Measurements from ENCODE around the gene S100A12. TPM values are rescaled to one million over a fixed set of nuclear protein-coding genes. Genes with fewer than 3 reads are reported as not detected.
A peak's percentile ranks its signal among the peaks of the same experiment; 100 is the strongest.

S100A12 gene
- total and polyA plus RNA-seq, 7 donors, result 2.9 to 23.4 (median 20.8) TPM; not detected in 4

DNA sequence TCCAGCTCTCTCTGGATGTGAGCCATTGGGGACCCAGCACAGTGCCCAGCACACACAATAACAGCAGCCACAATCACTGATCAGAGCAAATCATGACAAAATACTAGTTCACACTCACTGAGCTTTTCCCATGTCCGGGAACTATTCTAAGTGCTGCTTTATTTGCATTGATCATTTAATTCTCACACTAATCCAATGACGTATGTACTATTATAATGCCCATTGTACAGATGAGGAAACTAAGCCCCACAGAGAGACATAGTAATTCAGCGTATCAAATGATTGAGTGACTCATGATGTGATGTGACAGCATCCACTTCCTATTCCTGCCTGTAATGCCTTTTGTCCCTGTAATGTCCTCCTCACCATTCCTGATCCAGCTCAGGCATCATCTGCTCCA lies 17.4 kb upstream of the S100A12 start:
- H3K9me3 ChIP-seq, result no peaks in the 10 kb centered on the region
- no peaks in the 10 kb centered on the region for H3K4me1 ChIP-seq
- H3K4me3 ChIP-seq, result no peak overlapping the region
- 85 to 88% methylated on average over 3 of the region's 3 CpGs for WGBS, 2 donors
- peaks cover 0 to 5% (median 0%) of the 10 kb centered on the region in 3 donors for H3K27me3 ChIP-seq
- TF ChIP-seq POLR2AphosphoS5 (IDR thresholded peaks at IDR 0.05) (no peak), EP300 (IDR thresholded peaks at IDR 0.05) (no peak), POLR2A (IDR thresholded peaks at IDR 0.05) (no peak)
- TF ChIP-seq, protein P1, sequence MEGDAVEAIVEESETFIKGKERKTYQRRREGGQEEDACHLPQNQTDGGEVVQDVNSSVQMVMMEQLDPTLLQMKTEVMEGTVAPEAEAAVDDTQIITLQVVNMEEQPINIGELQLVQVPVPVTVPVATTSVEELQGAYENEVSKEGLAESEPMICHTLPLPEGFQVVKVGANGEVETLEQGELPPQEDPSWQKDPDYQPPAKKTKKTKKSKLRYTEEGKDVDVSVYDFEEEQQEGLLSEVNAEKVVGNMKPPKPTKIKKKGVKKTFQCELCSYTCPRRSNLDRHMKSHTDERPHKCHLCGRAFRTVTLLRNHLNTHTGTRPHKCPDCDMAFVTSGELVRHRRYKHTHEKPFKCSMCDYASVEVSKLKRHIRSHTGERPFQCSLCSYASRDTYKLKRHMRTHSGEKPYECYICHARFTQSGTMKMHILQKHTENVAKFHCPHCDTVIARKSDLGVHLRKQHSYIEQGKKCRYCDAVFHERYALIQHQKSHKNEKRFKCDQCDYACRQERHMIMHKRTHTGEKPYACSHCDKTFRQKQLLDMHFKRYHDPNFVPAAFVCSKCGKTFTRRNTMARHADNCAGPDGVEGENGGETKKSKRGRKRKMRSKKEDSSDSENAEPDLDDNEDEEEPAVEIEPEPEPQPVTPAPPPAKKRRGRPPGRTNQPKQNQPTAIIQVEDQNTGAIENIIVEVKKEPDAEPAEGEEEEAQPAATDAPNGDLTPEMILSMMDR (IDR thresholded peaks at IDR 0.05), result no peak
- DNase-seq, result no peak
- H3K27ac ChIP-seq, result no peak overlapping the region
- H3K36me3 ChIP-seq, result no peaks in the 10 kb centered on the region
- intact Hi-C loops (cut with DNase I), result no loop called here

DNA sequence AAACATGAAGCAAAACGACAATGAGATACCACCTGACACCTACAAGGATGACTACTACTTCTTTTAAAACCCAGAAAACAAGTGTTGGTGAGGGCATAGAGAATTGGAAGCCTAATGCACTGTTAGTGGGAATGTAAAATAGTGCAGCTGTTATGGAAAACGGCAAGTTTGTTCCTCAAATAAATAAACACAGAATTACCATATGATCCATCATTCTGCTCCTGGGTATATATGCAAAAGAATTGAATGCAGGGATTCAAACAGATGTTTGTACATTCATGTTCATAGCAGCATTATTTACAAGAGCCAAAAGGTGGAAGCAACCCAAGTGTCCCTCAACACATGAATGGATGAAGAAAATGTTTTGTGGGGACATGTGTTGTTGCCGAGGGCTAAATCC lies 16.8 kb upstream of the S100A12 start:
- no peaks in the 10 kb centered on the region for H3K4me1 ChIP-seq
- intact Hi-C loops (cut with DNase I), result no loop called here
- no peak for TF ChIP-seq POLR2AphosphoS5 (IDR thresholded peaks at IDR 0.05)
- TF ChIP-seq, protein P1 (IDR thresholded peaks at IDR 0.05), result no peak
- no peak for TF ChIP-seq EP300 (IDR thresholded peaks at IDR 0.05)
- TF ChIP-seq POLR2A (IDR thresholded peaks at IDR 0.05), result no peak
- no peak overlapping the region for H3K27ac ChIP-seq
- no peak for DNase-seq
- no peaks in the 10 kb centered on the region for H3K9me3 ChIP-seq
- no peak overlapping the region for H3K4me3 ChIP-seq
- WGBS, 2 donors, result 52 to 72% methylated on average over 3 of the region's 3 CpGs
- H3K27me3 ChIP-seq, result peaks cover 0 to 3% (median 0%) of the 10 kb centered on the region in 3 donors
- H3K36me3 ChIP-seq, result no peaks in the 10 kb centered on the region

DNA sequence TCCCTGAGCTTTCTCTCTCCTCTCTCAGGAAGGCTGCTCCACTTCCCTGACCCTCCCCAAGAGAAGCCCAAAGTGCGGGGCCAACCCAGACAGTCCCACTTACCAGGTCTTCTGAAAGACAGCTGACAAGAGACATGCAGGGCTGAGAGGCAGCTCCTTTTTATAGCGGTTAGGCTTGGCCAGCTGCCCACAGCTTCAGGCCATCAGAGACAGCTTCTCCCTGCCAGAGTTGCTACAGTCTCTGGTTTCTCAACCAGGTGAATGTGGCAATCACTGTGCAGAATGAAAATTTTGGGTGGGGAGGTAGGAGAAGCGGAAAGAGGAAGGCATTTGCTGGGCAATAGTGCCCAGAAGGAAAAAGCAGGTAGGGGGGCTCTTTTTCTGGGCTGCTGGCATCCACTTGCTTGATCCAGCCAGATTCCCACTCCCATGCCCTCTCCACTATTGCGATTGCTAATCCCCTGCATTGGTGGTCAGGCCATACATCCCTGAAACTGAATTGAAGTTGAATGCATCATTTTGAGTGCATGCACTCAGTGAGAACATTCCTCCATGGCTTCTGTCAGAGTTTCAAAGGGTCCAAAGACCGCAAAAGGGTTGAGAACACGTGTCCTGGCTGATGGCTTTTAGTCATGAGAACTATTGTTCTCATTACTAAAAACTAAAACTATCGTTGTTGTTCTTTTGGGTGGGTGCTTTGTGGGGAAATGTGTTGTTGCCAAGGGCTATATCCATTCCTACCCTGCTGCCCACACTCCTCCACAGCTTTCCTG lies 15.7 kb upstream of the S100A12 start, which contains the start of gene S100A8:
S100A8 (minus strand) TSS at position 136 of the 773 bp plus-strand sequence. CDS start 538 bp downstream, outside the sequence.
- 48 to 74% methylated on average over 7 of the region's 7 CpGs for WGBS, 2 donors
- peak; percentile 74 for DNase-seq
- Histone ChIP-seq H3K4me1 (no peaks in the 10 kb centered on the region), H3K9me3 (no peaks in the 10 kb centered on the region), H3K4me3 (no peak within 1 kb of the TSS), H3K27me3 (no peaks in the 10 kb centered on the region), H3K36me3 (no peaks in the 10 kb centered on the region), H3K27ac (no peak within 1 kb of the TSS)
- intact Hi-C loops (cut with DNase I), result no loop called here
- TF ChIP-seq EP300 (IDR thresholded peaks at IDR 0.05) (no peak), POLR2A (IDR thresholded peaks at IDR 0.05) (no peak), POLR2AphosphoS5 (IDR thresholded peaks at IDR 0.05) (no peak)
- TF ChIP-seq, protein P1 (IDR thresholded peaks at IDR 0.05), result no peak

DNA sequence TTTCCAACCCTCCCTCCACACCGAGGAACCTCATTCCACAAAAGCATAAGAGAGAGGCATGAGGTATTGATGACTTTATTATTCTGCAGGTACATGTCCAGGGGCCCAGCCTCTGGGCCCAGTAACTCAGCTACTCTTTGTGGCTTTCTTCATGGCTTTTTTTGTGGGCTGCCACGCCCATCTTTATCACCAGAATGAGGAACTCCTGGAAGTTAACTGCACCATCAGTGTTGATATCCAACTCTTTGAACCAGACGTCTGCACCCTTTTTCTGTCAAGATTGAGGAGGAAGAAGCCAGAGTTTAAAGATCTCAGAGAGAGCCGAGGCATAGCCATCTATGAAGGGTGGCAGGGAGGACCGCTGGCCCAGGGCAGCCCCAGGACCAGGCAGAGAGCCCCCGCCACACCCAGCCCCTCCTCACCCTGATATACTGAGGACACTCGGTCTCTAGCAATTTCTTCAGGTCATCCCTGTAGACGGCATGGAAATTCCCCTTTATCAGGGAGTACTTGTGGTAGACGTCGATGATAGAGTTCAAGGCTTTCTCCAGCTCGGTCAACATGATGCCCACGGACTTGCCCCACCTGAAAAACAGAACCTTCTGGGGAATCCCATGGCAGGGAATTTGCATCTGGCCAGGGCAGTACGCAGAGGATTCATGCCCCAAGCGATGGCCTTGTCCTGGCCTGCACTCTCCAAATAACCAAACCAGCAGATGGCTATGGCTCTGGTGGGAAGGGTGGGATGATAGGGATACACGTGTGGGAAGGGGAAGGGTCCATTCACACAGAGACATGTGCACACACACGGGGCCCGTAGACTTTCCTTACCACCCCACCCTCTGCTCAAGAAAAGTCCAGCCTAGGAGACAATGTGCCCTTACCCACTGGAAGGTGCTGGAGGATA lies 14.8 kb upstream of the S100A12 start:
- no peaks in the 10 kb centered on the region for H3K4me1 ChIP-seq
- no peak for TF ChIP-seq EP300 (IDR thresholded peaks at IDR 0.05)
- TF ChIP-seq POLR2AphosphoS5 (IDR thresholded peaks at IDR 0.05), result no peak
- TF ChIP-seq, protein P1 (IDR thresholded peaks at IDR 0.05), result no peak
- TF ChIP-seq POLR2A (IDR thresholded peaks at IDR 0.05), result no peak
- no peak for DNase-seq
- no peaks in the 10 kb centered on the region for H3K9me3 ChIP-seq
- no peak overlapping the region for H3K27ac ChIP-seq
- H3K36me3 ChIP-seq, result no peaks in the 10 kb centered on the region
- H3K27me3 ChIP-seq, result no peaks in the 10 kb centered on the region
- WGBS, 2 donors, result 40 to 69% methylated on average over 17 of the region's 17 CpGs
- H3K4me3 ChIP-seq, result no peak overlapping the region
- intact Hi-C loops (cut with DNase I), result no loop called here

Measured in sigmoid colon (tissue), 7 donors.